ENCODE data around the gene CCDC40. TPM values are rescaled to one million over a fixed set of nuclear protein-coding genes. Genes with fewer than 3 reads are reported as not detected.
"Not testable (repeated sequence)": the region's sequence is repeated elsewhere in the genome, so short reads cannot be mapped to it uniquely, and the experiment has no call there.

CCDC40 gene
- polyA plus RNA-seq (2013, experiment 1 of 2; ENCODE audit: insufficient read length), result 2.7 TPM
- polyA plus RNA-seq (2013, experiment 2 of 2; ENCODE audit: insufficient read length), result 2.0 TPM

- DNase-seq, result peak; percentile 75
These were observed at the start of gene CCDC40 for GRCh38 chr17:80035937-80036714. TSS of gene CCDC40 (plus strand) at chr17:80036642. CDS start at chr17:80036663, 21 bp downstream.

GRCh38 chr17:79987187-79987934, 49.1 kb upstream of the CCDC40 start:
- no peak for DNase-seq

- DNase-seq, result no peak
These were observed 48.6 kb upstream of the CCDC40 start for GRCh38 chr17:79987935-79988184.

- peak; percentile 55 for DNase-seq
These were observed 48.1 kb upstream of the CCDC40 start for GRCh38 chr17:79988185-79988971.

- no peak for DNase-seq
These were observed 47.2 kb upstream of the CCDC40 start for GRCh38 chr17:79989106-79989835.

GRCh38 chr17:79990051-79990592, 46.3 kb upstream of the CCDC40 start:
- DNase-seq, result no peak

GRCh38 chr17:79990704-79991103, 45.7 kb upstream of the CCDC40 start:
- no peak for DNase-seq

- peak; percentile 80 for DNase-seq
These were observed 45.1 kb upstream of the CCDC40 start for GRCh38 chr17:79991140-79991923.

GRCh38 chr17:79991924-79992648, 44.4 kb upstream of the CCDC40 start:
- DNase-seq, result peak; percentile 28

- DNase-seq, result no peak
These were observed 43.6 kb upstream of the CCDC40 start for GRCh38 chr17:79992649-79993389.

GRCh38 chr17:79993390-79994227, 42.8 kb upstream of the CCDC40 start:
- peak; percentile 96 for DNase-seq

GRCh38 chr17:79994228-79994569, 42.2 kb upstream of the CCDC40 start:
- not testable (repeated sequence) for DNase-seq

GRCh38 chr17:79994602-79995001, 41.8 kb upstream of the CCDC40 start:
- DNase-seq, result no peak

- no peak for DNase-seq
These were observed 40.7 kb upstream of the CCDC40 start for GRCh38 chr17:79995696-79996095.

GRCh38 chr17:79996291-79996690, 40.2 kb upstream of the CCDC40 start:
- no peak for DNase-seq

GRCh38 chr17:79997011-79997660, 39.3 kb upstream of the CCDC40 start:
- DNase-seq, result no peak

- DNase-seq, result no peak
These were observed 36.3 kb upstream of the CCDC40 start for GRCh38 chr17:80000136-80000535.

- no peak for DNase-seq
These were observed 35.3 kb upstream of the CCDC40 start for GRCh38 chr17:80000981-80001775.

Data from fibroblast of skin of abdomen (primary cell).